IMR-90 (cell line): ENCODE results near the gene FN1. TPM values are rescaled to one million over a fixed set of nuclear protein-coding genes. Genes with fewer than 3 reads are reported as not detected.

Experiments used
- ATAC-seq: fragments of 200-7000 bp; cut with Tn5 transposase; 2 replicates; pipeline ENCODE4 v1.9.1; 2020; ENCODE audit warnings: low read depth, mild to moderate bottlenecking, moderate library complexity
- BruUV-seq: library from RNA; stranded (reverse); fragments of 400-500 nt; replicated peaks from 2 replicates; lab custom pipeline; 2021; lab: Mats Ljungman, UMichigan
- CTCF ChIA-PET: fragments of 300-600 bp; formaldehyde crosslinking; extraction: SDS; loops from one replicate; lab custom pipeline; 2021; ENCODE audit warnings: antibody characterized with exemption; lab: Yijun Ruan, JAX
- POLR2A ChIA-PET: fragments of 300-600 bp; sonication (Branson Sonifier 250); formaldehyde crosslinking; loops from one replicate; lab custom pipeline; 2022; ENCODE audit warnings: antibody characterized with exemption; ENCODE audit not compliant: unreplicated experiment; lab: Charles Lee
- DNase-seq: peaks from one replicate; pipeline ENCODE4 v3.0.0; 2013
- H2AFZ ChIP-seq: replicated peaks from 2 replicates; pipeline ENCODE3; 2013; ENCODE audit warnings: low read length, mild to moderate bottlenecking; ENCODE audit not compliant: poor library complexity
- H2AK5ac ChIP-seq: 2 replicates; pipeline ENCODE4 v1.6.1; 2013; ENCODE audit warnings: low read depth, low read length, inconsistent platforms
- H2AK9ac ChIP-seq: replicated peaks from 2 replicates; pipeline ENCODE3; 2013; ENCODE audit warnings: mild to moderate bottlenecking, low read depth, low read length, moderate library complexity; ENCODE audit not compliant: poor library complexity
- H2BK120ac ChIP-seq: 2 replicates; pipeline ENCODE4 v1.6.1; 2013; ENCODE audit warnings: low read depth, low read length, inconsistent platforms
- H2BK15ac ChIP-seq: 3 replicates; pipeline ENCODE4 v1.6.1; 2013; ENCODE audit warnings: low read depth, low read length, inconsistent platforms
- H2BK20ac ChIP-seq: 2 replicates; pipeline ENCODE4 v1.6.1; 2013; ENCODE audit warnings: low read depth, mild to moderate bottlenecking, inconsistent platforms, low read length, moderate library complexity
- H2BK5ac ChIP-seq: 2 replicates; pipeline ENCODE4 v1.6.1; 2013; ENCODE audit warnings: mild to moderate bottlenecking, low read depth, low read length, inconsistent platforms; ENCODE audit not compliant: poor library complexity, severe bottlenecking
- H3K14ac ChIP-seq: replicated peaks from 2 replicates; pipeline ENCODE4 v1.6.1; 2013; ENCODE audit warnings: low read depth, low read length, inconsistent platforms
- H3K18ac ChIP-seq: 2 replicates; pipeline ENCODE4 v1.6.1; 2013; ENCODE audit warnings: low read depth, low read length, control low read depth
- H3K23ac ChIP-seq: 2 replicates; pipeline ENCODE4 v1.6.1; 2013; ENCODE audit warnings: low read depth, low read length, inconsistent platforms
- H3K27ac ChIP-seq: 2 replicates; pipeline ENCODE4 v1.5.1; 2013; ENCODE audit warnings: mild to moderate bottlenecking, control low read depth, low read length; ENCODE audit not compliant: insufficient read depth
- H3K27me3 ChIP-seq: 2 replicates; pipeline ENCODE4 v1.6.1; 2013; ENCODE audit warnings: low read length; ENCODE audit not compliant: control insufficient read depth, insufficient read depth
- H3K36me3 ChIP-seq: 2 replicates; pipeline ENCODE4 v1.6.1; 2013; ENCODE audit warnings: low read length, mixed read lengths; ENCODE audit not compliant: control insufficient read depth, insufficient read depth
- H3K4ac ChIP-seq: 2 replicates; pipeline ENCODE4 v1.6.1; 2013; ENCODE audit warnings: low read depth, low read length, inconsistent platforms
- H3K4me1 ChIP-seq: 2 replicates; pipeline ENCODE4 v1.6.1; 2013; ENCODE audit warnings: low read length, mixed read lengths; ENCODE audit not compliant: control insufficient read depth, insufficient read depth
- H3K4me2 ChIP-seq: 2 replicates; pipeline ENCODE4 v1.6.1; 2013; ENCODE audit warnings: low read depth, mild to moderate bottlenecking, control low read depth, low read length, moderate library complexity
- H3K4me3 ChIP-seq: 2 replicates; pipeline ENCODE4 v1.5.1; 2013; ENCODE audit warnings: low read depth, mild to moderate bottlenecking, control low read depth, low read length, moderate library complexity; ENCODE audit not compliant: insufficient read depth
- H3K56ac ChIP-seq: 2 replicates; pipeline ENCODE4 v1.6.1; 2013; ENCODE audit warnings: low read length, inconsistent platforms; ENCODE audit not compliant: insufficient read depth; ENCODE audit errors: extremely low read depth
- H3K79me1 ChIP-seq, 2 experiments: 2 replicates each; pipeline ENCODE4 v1.6.1; 2013; ENCODE audit warnings: low read length in 2 of 2, inconsistent platforms in 1 of 2, low read depth in 1 of 2
- H3K9ac ChIP-seq: 2 replicates; pipeline ENCODE4 v1.6.1; 2013; ENCODE audit warnings: low read depth, low read length, control low read depth
- H3K9me1 ChIP-seq: 2 replicates; pipeline ENCODE4 v1.6.1; 2013; ENCODE audit warnings: low read length, inconsistent platforms; ENCODE audit not compliant: insufficient read depth
- H3K9me3 ChIP-seq: 2 replicates; pipeline ENCODE4 v1.6.1; 2013; ENCODE audit warnings: low read length; ENCODE audit not compliant: control insufficient read depth, insufficient read depth
- H4K20me1 ChIP-seq: 2 replicates; pipeline ENCODE4 v1.6.1; 2013; ENCODE audit warnings: low read length, inconsistent platforms; ENCODE audit not compliant: insufficient read depth
- H4K5ac ChIP-seq: 2 replicates; pipeline ENCODE4 v1.6.1; 2013; ENCODE audit warnings: mild to moderate bottlenecking, low read depth, low read length, control low read depth
- H4K8ac ChIP-seq, 2 experiments: 2 replicates each; pipeline ENCODE4 v1.6.1; 2013; ENCODE audit warnings: low read depth in 2 of 2, low read length in 2 of 2, control low read depth in 1 of 2, inconsistent platforms in 1 of 2
- H4K91ac ChIP-seq: 2 replicates; pipeline ENCODE4 v1.6.1; 2013; ENCODE audit warnings: low read depth, low read length, inconsistent platforms; ENCODE audit not compliant: insufficient read depth
- CEBPB ChIP-seq: IDR thresholded peaks from 2 replicates; pipeline ENCODE4 v1.6.1; 2012; ENCODE audit warnings: low read depth, low read length, improper control_type of control experiment
- CHD1 ChIP-seq: IDR thresholded peaks from 2 replicates; pipeline ENCODE4 v1.6.1; 2012; ENCODE audit warnings: low read depth, low read length, improper control_type of control experiment
- CTCF ChIP-seq: conservative IDR thresholded peaks from 2 replicates; pipeline ENCODE4 v1.5.1; 2012; ENCODE audit warnings: mild to moderate bottlenecking, low read depth, low read length, improper control_type of control experiment
- ELK1 ChIP-seq: fragments of 150-350 bp; IDR thresholded peaks from 2 replicates; pipeline ENCODE4 v1.6.1; 2016; ENCODE audit warnings: low read depth, mild to moderate bottlenecking, low read length, moderate library complexity, borderline replicate concordance
- FOS ChIP-seq: fragments of 150-350 bp; IDR thresholded peaks from 2 replicates; pipeline ENCODE4 v1.6.1; 2016; ENCODE audit warnings: low read depth, low read length
- MAFK ChIP-seq: IDR thresholded peaks from 2 replicates; pipeline ENCODE4 v1.6.1; 2012; ENCODE audit warnings: low read depth, low read length, improper control_type of control experiment
- MAZ ChIP-seq: IDR thresholded peaks from 2 replicates; pipeline ENCODE4 v1.6.1; 2012; ENCODE audit warnings: low read depth, mild to moderate bottlenecking, low read length, improper control_type of control experiment, moderate library complexity, borderline replicate concordance
- MXI1 ChIP-seq: IDR thresholded peaks from 2 replicates; pipeline ENCODE4 v1.6.1; 2012; ENCODE audit warnings: low read depth, mild to moderate bottlenecking, low read length, moderate library complexity, borderline replicate concordance
- NFE2L2 ChIP-seq: fragments of 150-350 bp; IDR thresholded peaks from 2 replicates; pipeline ENCODE4 v1.6.1; 2016; ENCODE audit warnings: low read depth, mild to moderate bottlenecking, low read length
- RAD21 ChIP-seq: IDR thresholded peaks from 2 replicates; pipeline ENCODE4 v1.6.1; 2012; ENCODE audit warnings: low read length, improper control_type of control experiment
- RCOR1 ChIP-seq: IDR thresholded peaks from 2 replicates; pipeline ENCODE4 v1.6.1; 2012; ENCODE audit warnings: mild to moderate bottlenecking, low read length, improper control_type of control experiment; ENCODE audit not compliant: insufficient replicate concordance
- RFX5 ChIP-seq: IDR thresholded peaks from 2 replicates; pipeline ENCODE4 v1.8.0; 2012; ENCODE audit warnings: low read depth, mild to moderate bottlenecking, low read length, moderate library complexity
- SMC3 ChIP-seq: fragments of 150-350 bp; IDR thresholded peaks from 2 replicates; pipeline ENCODE4 v1.6.1; 2016; ENCODE audit warnings: low read depth, mild to moderate bottlenecking, antibody characterized with exemption, low read length, moderate library complexity
- USF2 ChIP-seq: fragments of 150-350 bp; IDR thresholded peaks from 2 replicates; pipeline ENCODE4 v1.6.1; 2017; ENCODE audit warnings: mild to moderate bottlenecking, antibody characterized with exemption, low read length, low read depth
- WGBS, 2 experiments: methylation state at CpG; one replicate each; pipeline versions ENCODE4 v1.1.5 to v1.1.7; 2013; ENCODE audit warnings: missing lambda C conversion rate in 2 of 2; ENCODE audit not compliant: insufficient read length in 1 of 2; ENCODE audit errors: extremely low coverage in 2 of 2; 5-methylcytosine and 5-hydroxymethylcytosine counted together
- dilution Hi-C: fragments of 300-500 bp; cut with HindIII; formaldehyde crosslinking; loops from one replicate; pipeline ENCODE4 v1.14.3; 2018; ENCODE audit warnings: low sequenced_read_pairs; ENCODE audit not compliant: unreplicated experiment
- in situ Hi-C: fragments of 300-500 bp; cut with MboI; formaldehyde crosslinking; loops from 3 replicates; pipeline ENCODE4 v1.14.3; 2019; ENCODE audit warnings: low sequenced_read_pairs, inconsistent platforms, mixed read lengths
- intact Hi-C: fragments of 100-400 bp; cut with micrococcal nuclease; formaldehyde crosslinking; loops from 2 replicates; pipeline ENCODE4 v1.10.0; 2022
- polyA plus RNA-seq, 3 experiments: library from polyadenylated mRNA; depleted of rRNA; stranded (reverse); fragments of >200 nt; gene quantifications; 2 replicates each; pipeline ENCODE4 v1.2.3, GENCODE V29; 2012; ENCODE audit warnings: low replicate concordance in 1 of 3
- total RNA-seq: library from RNA; depleted of rRNA; stranded (reverse); fragments of >200 nt; gene quantifications from 2 replicates; pipeline ENCODE4 v1.2.3, GENCODE V29; 2012

FN1 gene
- total and polyA plus RNA-seq, 2 of the 4 experiments (the other 2 are of a cell fraction): 8,243 to 13,004 TPM

- no peak overlapping the region; the same call in 1 of the 2 replicates for H3K14ac ChIP-seq
- POLR2A ChIA-PET: no interaction called here
- in situ Hi-C loops (no loop called here), intact Hi-C loops (no loop called here), dilution Hi-C loops (no loop called here)
- H3K56ac ChIP-seq: no peak overlapping the region
- CTCF ChIA-PET: no interaction called here
- H4K5ac ChIP-seq: no peak overlapping the region
- H4K20me1 ChIP-seq: peaks cover 23% of the 10 kb centered on the region
- no peak overlapping the region for H4K91ac ChIP-seq
- DNase-seq (no peak), ATAC-seq (no peak)
- peaks cover 20% of the 10 kb centered on the region for H3K4me1 ChIP-seq
- H3K79me1 ChIP-seq: peaks cover 35 to 62% of the 10 kb centered on the region in 2 experiments
- H3K27ac ChIP-seq: peak overlapping the region; percentile 28; the same call in 1 of the 2 replicates
- no peaks in the 10 kb centered on the region for H3K27me3 ChIP-seq
- H2BK15ac ChIP-seq: no peak overlapping the region
- peaks cover 59% of the 10 kb centered on the region for H3K36me3 ChIP-seq
- H3K4me3 ChIP-seq: no peak overlapping the region
- no peak overlapping the region for H2AK9ac ChIP-seq
- peak overlapping the region; percentile 52; the same call in 1 of the 2 replicates for H2AK5ac ChIP-seq
- H3K23ac ChIP-seq: peak overlapping the region; percentile 0; the same call in 1 of the 2 replicates
- H4K8ac ChIP-seq: no peak overlapping the region
- 95% methylated on average over 8 of the region's 11 CpGs; no CpG with 5 or more reads in 1 of the 2 experiments for WGBS, 2 experiments
- H2AFZ ChIP-seq: no peak overlapping the region
- peak overlapping the region; percentile 53 for H2BK5ac ChIP-seq
- BruUV-seq: TSS peak; percentile 91
- no peak overlapping the region for H3K9ac ChIP-seq
- no peak overlapping the region for H3K4me2 ChIP-seq
- no peak overlapping the region for H2BK120ac ChIP-seq
- no peaks in the 10 kb centered on the region for H3K9me3 ChIP-seq
- H2BK20ac ChIP-seq: no peak overlapping the region
- no peak overlapping the region for H3K18ac ChIP-seq
- H3K9me1 ChIP-seq: peaks cover 21% of the 10 kb centered on the region
- no peak overlapping the region for H3K4ac ChIP-seq
- TF ChIP-seq SMC3 (no peak), MAZ (no peak), RAD21 (no peak), FOS (no peak), CHD1 (no peak), ELK1 (no peak), RCOR1 (no peak), RFX5 (no peak), USF2 (no peak), NFE2L2 (no peak), MAFK (no peak), MXI1 (no peak), CEBPB (no peak), CTCF (no peak)
Observed at GRCh38 chr2:215405722-215406581, 29.9 kb downstream of the FN1 start.
